ENCODE results near the gene HEMK1.
A peak's percentile ranks its signal among the peaks of the same experiment; 100 is the strongest.

The HEMK1 gene

DNA sequence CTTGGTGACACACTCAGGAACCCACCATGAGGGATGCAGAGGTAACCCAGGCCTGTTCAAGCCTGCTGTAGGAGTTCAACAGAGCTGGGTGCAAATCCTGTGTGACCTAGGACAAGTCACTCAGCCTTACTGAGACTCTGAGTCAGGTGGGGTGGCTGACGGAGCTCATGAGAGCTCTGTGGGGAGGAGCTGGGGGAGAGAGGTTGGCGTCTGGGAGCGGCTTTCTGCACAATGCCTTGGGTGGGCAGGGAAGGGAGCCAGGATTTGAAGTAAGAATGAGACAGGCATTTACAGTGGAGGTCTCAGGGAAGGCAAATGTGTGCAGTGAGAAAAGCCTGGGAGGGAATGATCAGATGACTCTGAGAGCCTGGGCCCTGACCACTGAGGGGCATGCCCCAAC, 20.1 kb upstream of the HEMK1 start:
- DNase-seq: no peak

DNA sequence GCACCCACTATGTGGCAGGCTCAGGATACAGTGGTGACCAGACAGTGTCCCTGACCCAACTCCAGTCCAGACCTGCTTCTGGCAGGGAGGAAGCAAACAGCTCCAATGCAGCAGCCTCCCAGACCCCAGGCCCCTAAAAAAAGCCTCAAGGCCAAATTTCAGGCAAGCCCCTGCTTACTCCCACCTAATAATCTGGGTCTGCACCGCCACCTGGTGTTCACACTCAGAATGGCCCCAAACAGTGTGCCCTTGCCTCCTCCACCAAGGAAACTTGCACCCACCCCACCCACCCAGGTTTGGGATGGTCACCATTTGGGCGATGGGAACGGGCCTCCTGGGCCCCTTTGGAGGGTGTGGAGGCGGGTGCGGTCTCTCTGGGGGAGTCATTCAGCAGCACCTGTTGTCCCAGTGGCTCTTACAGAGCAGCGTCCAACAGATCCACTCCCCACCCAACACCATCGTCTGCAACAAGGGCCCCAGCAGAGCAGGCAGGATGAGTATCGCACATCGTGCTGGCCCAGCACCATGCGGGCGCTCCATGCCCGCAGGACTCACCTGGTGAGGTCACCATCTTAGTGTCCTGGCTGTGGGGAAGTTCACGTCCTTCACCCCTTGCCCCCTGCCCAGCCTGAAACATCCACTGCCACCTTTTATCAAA, 19.1 kb upstream of the HEMK1 start:
- DNase-seq: no peak

- DNase-seq: no peak
Observed at GRCh38 chr3:50551054-50551659, 18.2 kb upstream of the HEMK1 start.

DNA sequence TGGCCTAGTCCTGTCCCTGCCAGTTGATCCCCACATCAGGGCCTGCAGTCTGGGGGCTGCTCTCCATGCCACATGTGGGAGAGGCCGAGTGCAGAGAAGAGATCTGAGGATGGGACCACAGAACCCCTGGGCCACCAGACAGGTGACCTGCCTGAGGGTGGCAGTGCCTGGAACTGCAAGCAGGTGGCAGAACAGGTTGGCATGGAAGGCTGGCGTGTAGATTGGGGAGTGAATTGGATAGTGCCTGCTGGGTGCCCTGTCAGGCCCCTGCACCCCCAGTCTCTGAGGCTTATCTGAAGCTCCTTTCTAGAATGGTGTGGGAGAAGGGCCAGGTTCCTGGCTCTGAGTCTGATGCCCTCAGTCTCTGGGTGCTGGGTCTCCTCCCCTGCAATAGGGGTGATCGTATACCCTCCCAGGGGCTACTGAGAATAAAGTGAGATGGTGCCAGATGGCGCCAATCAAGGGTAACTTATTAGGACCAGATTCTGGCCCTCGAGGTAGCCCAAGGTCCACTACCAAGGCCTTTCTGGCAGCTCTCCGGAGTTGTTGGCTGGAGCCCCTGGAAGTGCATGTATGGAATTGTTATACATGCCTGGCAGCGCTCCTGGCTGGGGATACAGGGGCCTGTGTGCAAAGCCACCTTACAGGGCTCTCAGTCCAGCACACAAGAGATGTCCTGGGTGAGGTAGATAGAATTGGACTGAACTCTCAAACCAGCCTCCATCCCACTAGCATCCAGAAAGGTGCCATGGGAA, 17.5 kb upstream of the HEMK1 start:
- DNase-seq: no peak

- no peak for DNase-seq
Observed at GRCh38 chr3:50552598-50552997, 16.7 kb upstream of the HEMK1 start.

- no peak for DNase-seq
Observed at GRCh38 chr3:50554553-50554952, 14.8 kb upstream of the HEMK1 start.

GRCh38 chr3:50557106-50557505, 12.2 kb upstream of the HEMK1 start:
- DNase-seq: no peak

- no peak for DNase-seq
Observed at GRCh38 chr3:50557915-50558314, 11.4 kb upstream of the HEMK1 start.

DNA sequence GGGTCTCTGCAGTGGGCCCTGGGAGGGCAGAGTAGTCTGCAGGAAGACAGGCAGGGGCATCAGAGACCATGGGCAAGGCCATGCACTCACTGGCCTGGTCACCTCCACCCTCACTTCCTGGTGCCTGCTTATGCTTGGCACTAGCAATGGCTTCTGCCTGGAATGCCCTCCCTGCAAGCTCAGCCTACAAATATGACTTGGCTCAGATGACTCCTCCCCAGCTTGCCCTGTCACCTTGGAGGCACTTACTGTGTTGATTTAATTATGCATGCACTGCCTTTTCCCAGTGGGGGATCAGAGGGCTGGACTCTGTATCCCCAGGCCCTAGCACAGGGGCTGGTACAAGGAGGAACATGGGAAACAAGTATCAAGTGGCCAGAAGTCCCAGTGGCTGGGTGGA, 9.6 kb upstream of the HEMK1 start:
- DNase-seq: no peak

DNA sequence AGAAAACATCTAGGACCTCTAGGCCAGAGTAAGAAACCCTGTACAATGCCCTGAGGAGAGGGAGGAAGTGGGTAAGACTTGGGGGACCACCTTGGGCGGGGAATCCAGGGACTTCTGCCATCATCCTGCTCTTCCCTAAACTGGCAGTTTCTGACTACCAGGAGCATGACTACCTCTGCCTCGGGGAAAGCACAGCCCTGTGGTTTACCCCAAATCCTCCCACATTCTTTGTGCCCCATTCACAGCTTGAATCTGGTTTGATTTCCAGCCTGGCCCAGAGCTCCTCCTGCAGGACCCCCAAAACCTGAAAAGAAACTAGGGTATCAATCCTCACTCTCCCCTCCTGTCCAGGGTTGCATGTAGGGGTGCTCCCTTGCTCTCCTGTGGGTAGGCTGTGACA, 6.5 kb upstream of the HEMK1 start:
- peak; percentile 81 for DNase-seq

DNA sequence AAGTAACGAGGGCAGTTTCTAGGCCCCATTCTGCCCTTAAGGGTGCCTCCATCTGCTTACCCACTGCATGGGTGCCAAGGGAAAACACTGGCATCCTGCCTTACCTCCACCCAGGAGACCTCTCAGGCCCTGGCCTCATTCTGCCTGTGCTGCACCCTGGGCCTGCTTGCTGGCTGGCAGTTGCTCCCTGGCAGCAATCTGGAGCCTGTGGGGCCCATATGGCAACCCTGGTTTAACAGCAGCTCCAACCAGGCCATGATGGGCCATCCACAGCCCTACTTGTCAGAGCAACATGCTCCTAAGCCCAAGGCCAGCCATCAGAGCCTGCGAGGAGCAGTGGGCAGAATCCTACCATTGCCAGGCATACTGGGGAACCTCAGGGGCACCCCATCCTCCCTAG, 5.5 kb upstream of the HEMK1 start:
- DNase-seq: no peak

GRCh38 chr3:50564321-50564720, 5.0 kb upstream of the HEMK1 start:
- DNase-seq: no peak

GRCh38 chr3:50567011-50567385, 2.3 kb upstream of the HEMK1 start:
- DNase-seq: no peak

DNA sequence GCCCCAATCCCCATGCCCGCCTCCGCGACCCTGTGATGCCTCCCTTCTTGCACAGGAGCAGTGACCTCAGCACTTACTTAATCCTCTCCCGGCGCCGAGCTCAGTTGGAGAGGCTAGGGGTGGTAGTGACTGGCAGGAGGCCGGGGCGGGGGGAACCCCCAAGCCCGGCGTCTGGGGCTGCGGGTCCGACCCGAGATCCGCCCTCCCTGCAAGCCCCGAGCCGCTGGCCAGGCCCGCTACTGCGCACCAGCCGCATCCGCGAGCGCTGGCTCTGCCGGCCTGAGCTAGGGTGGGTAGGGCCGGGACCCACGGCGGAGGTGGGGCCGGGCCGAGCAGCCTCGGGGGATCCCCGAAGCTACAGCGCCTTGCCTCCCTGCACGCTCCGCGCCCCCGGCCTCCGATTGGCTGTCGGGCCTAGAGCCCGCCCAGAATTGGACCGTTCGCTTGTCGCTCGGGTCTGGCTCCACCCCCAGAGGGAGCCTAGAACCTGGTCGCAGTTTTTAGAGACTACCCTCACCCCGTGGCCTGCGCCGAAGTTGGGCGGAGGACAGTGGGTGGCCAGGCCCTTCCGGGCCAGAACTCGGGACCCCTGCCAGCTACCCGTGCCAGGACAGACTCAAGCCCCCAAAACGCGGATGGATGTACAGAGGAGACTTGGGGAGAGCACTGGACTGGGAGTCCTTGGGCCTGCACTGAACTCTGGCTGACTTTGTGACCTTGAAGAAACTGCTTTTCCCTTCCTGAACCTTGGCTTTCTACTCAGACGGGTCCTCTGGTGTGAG, 1.7 kb upstream of the HEMK1 start, which contains the start of gene C3orf18:
TSS of gene C3orf18 (minus strand) at position 362 of the 782 bp plus-strand sequence. CDS start 2,048 bp downstream, outside the sequence.
- DNase-seq: peak; percentile 91

DNA sequence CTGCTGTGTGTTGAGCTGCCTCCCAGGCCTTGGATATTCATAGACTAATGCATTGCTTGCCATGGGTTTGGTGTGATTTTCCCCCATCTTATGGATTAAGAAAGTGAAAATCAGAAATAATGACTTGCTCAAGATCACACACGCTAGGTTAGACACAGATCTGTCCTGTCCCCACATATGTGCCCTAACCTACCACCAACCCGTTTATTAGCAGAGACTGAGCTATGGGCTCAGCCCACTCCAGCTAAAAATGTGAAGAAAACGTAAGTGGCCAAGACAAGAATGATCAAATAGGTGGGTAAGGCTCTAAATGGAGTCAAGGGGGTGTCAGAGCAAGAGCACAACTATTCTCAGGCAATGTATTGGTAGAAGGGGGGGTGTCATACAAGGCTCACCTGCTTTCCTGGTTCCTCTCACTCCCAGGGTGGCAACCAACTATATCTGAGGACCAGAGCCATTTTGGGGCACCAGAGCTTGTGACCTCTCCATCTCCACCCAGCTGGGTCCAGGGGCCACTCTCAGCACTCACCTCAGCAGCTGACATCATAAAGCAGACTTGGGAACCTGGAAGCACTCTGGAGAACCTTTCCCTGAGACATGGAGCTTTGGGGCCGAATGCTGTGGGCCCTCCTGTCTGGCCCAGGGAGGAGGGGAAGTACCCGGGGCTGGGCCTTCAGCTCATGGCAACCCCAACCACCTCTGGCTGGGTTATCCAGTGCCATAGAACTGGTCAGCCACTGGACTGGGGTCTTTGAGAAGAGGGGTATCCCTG, 1.4 kb downstream of the HEMK1 start:
- no peak for DNase-seq

DNA sequence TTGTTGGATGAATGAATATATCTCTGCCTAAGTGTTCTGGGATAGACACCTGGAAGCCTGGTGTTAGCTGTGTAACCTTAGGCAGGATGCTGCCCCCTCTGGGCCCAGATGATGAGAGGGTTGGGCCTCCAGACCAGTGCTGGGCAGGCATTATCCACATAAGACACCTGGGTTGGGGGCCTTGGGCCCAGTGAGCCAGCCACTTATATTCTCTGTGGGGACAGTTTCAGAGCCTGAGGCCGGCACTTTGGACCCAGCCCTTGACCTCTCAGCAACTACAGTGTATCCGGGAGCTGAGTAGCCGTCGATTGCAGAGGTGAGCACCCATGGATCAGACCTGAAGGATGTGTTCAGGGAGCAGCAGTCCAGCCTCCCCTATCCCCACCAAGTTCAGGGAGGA, 2.2 kb downstream of the HEMK1 start:
- no peak for DNase-seq

- peak; percentile 57 for DNase-seq
Observed at GRCh38 chr3:50572158-50572557, 2.8 kb downstream of the HEMK1 start.

GRCh38 chr3:50572801-50573371, 3.6 kb downstream of the HEMK1 start:
- DNase-seq: no peak

DNA sequence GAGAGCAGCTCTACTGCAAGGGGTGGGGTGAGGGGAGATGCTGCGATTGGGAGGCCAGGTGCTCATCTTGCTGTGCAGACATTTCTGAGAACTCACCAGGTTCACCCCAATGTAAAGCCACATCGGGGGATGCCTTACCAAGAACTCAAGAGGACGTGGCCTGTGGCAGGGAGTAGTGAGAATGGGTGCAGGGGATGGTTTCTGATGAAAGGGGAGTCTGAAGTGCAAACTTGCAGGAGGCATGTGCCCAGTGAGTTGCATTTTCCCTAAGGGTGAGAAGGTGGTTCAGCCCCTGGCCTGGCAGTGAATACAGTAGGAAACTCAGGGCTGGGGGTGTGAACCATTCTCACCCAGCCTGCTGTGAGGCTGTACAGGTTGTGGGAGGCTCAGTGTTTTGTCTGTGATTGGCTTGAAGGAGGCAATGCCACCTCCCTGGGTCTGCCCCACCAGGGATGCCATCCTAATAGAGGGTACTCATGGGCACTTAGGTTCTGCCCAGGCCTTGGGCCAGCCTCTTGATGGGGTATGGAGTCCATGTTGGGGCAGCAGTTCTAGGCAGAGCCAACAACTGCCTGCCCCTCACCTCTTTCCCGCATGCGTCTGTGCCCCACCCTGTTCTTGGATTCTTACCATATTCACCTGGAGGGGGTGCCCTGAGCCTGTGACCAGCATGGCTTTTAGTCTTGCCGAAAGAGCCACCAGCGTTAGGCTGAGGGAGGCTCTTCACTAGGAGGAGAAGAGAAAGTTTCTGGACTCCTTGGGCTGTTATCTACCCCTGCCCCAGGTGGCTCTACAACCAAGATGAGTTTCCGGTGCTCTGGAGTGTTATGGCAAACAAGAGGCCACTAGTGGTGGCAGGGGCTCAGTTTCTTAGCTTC, 4.5 kb downstream of the HEMK1 start:
- no peak for DNase-seq

GRCh38 chr3:50574444-50574831, 5.1 kb downstream of the HEMK1 start:
- DNase-seq: no peak

- no peak for DNase-seq
Observed at GRCh38 chr3:50575372-50575771, 6.0 kb downstream of the HEMK1 start.

All from HCEC 1CT (cell line).